HepG2 (cell line): ENCODE measurements around the gene SLC11A1. TPM values are rescaled to one million over a fixed set of nuclear protein-coding genes. Genes with fewer than 3 reads are reported as not detected.

Source experiments
- ATAC-seq: fragments of 200-7000 bp; cut with Tn5 transposase; 3 replicates; pipeline ENCODE4 v1.9.1; 2020; ENCODE audit warnings: mild to moderate bottlenecking, moderate library complexity
- BruUV-seq: library from RNA; stranded (reverse); fragments of 400-500 nt; replicated peaks from 2 replicates; lab custom pipeline; 2021; lab: Mats Ljungman, UMichigan
- CTCF ChIA-PET: fragments of 300-600 bp; formaldehyde crosslinking; extraction: SDS; loops from one replicate; lab custom pipeline; 2021; ENCODE audit warnings: low total read pairs, inconsistent platforms, low intra/inter-chr PET ratio; lab: Yijun Ruan, JAX
- POLR2A ChIA-PET: fragments of 350-600 bp; sonication (Branson Sonifier 250); formaldehyde crosslinking; loops from one replicate; lab custom pipeline; 2020; ENCODE audit warnings: antibody characterized with exemption, inconsistent platforms; lab: Yijun Ruan, JAX
- DNase-seq: peaks from one replicate; pipeline ENCODE4 v3.0.0-alpha.2; 2015; ENCODE audit warnings: low spot score
- FAIRE-seq: peaks from 3 replicates; lab custom pipeline; 2011; peaks lifted over from hg19 to GRCh38; lab: Jason Lieb, UNC
- H2AFZ ChIP-seq: one replicate; pipeline ENCODE4 v1.6.1; 2011; ENCODE audit warnings: low read length, inconsistent platforms
- H3K27ac ChIP-seq: fragments of 300-600 bp; 3 replicates; pipeline ENCODE4 v1.8.0; 2011; ENCODE audit warnings: mixed run types, mild to moderate bottlenecking, mixed read lengths, low read length, inconsistent platforms; ENCODE audit not compliant: insufficient read depth; ENCODE audit errors: extremely low read length
- H3K27me3 ChIP-seq, 2 experiments: fragments of 200-600 bp in 1 of 2; 2 replicates in 1 of 2; 3 replicates in 1 of 2; pipeline versions ENCODE4 v1.6.0 to v1.8.0; 2011; ENCODE audit warnings: low read length in 2 of 2, mild to moderate bottlenecking in 2 of 2, moderate library complexity in 2 of 2, inconsistent platforms in 1 of 2; ENCODE audit not compliant: insufficient read depth in 2 of 2, control insufficient read depth in 1 of 2
- H3K36me3 ChIP-seq, 2 experiments: fragments of 200-600 bp in 1 of 2; replicated peaks in 1 of 2; 2 replicates in 1 of 2; 3 replicates in 1 of 2; pipeline versions ENCODE4 v1.5.1 to v1.8.0; 2011; ENCODE audit warnings: low read length in 2 of 2, inconsistent platforms in 1 of 2; ENCODE audit not compliant: insufficient read depth in 2 of 2, control insufficient read depth in 1 of 2
- H3K4me1 ChIP-seq: 2 replicates; pipeline ENCODE4 v1.5.1; 2012; ENCODE audit warnings: low read length, inconsistent platforms; ENCODE audit not compliant: insufficient read depth
- H3K4me2 ChIP-seq: 2 replicates; pipeline ENCODE4 v1.6.0; 2011; ENCODE audit warnings: low read depth, low read length, inconsistent platforms
- H3K4me3 ChIP-seq, 3 experiments: fragments of 200-600 bp in 1 of 3; sonication (generic), shearing (Covaris generic) in 1 of 3; replicated peaks in 1 of 3; 2 replicates each; pipeline ENCODE4 v1.5.1; 2011 to 2016; ENCODE audit warnings: low read length in 3 of 3, inconsistent platforms in 2 of 3, low read depth in 2 of 3, mild to moderate bottlenecking in 2 of 3, control low read depth in 1 of 3, mixed read lengths in 1 of 3; ENCODE audit not compliant: insufficient read depth in 1 of 3
- H3K79me2 ChIP-seq: one replicate; pipeline ENCODE4 v1.6.1; 2011; ENCODE audit warnings: low read length, inconsistent platforms; ENCODE audit not compliant: insufficient read depth
- H3K9ac ChIP-seq: 2 replicates; pipeline ENCODE4 v1.6.0; 2011; ENCODE audit warnings: mild to moderate bottlenecking, low read depth, low read length, inconsistent platforms; ENCODE audit not compliant: insufficient read depth
- H3K9me3 ChIP-seq: 2 replicates; pipeline ENCODE4 v1.5.1; 2012; ENCODE audit warnings: mild to moderate bottlenecking, low read length
- H4K20me1 ChIP-seq: 2 replicates; pipeline ENCODE4 v1.6.0; 2011; ENCODE audit warnings: inconsistent platforms, mild to moderate bottlenecking, low read length, moderate library complexity; ENCODE audit not compliant: insufficient read depth
- AGO1 ChIP-seq: fragments of 200-400 bp; formaldehyde crosslinking; IDR thresholded peaks from 2 replicates; pipeline ENCODE4 v1.6.1; 2017; ENCODE audit warnings: mild to moderate bottlenecking, low read depth, low read length, moderate library complexity; ENCODE audit not compliant: poor library complexity, severe bottlenecking
- AGO2 ChIP-seq: fragments of 200-400 bp; formaldehyde crosslinking; optimal IDR thresholded peaks from 2 replicates; pipeline ENCODE3; 2017; ENCODE audit warnings: mild to moderate bottlenecking, low read depth, low read length, moderate library complexity
- CBX1 ChIP-seq: IDR thresholded peaks from one replicate; pipeline ENCODE4 v1.6.1; 2016; ENCODE audit warnings: antibody characterized with exemption, low read depth
- DNMT1 ChIP-seq: sonication (generic); formaldehyde crosslinking; IDR thresholded peaks from 2 replicates; pipeline ENCODE4 v1.5.1; 2020; ENCODE audit warnings: mild to moderate bottlenecking, missing genetic modification reagents
- GPN1 ChIP-seq: sonication (generic); formaldehyde crosslinking; IDR thresholded peaks from 2 replicates; pipeline ENCODE4 v1.5.1; 2020; ENCODE audit warnings: missing genetic modification reagents, borderline replicate concordance
- HDAC2 ChIP-seq: sonication (generic); formaldehyde crosslinking; IDR thresholded peaks from 2 replicates; pipeline ENCODE4 v1.4.0; 2020; ENCODE audit warnings: missing genetic modification reagents
- JUND ChIP-seq: sonication (generic); formaldehyde crosslinking; IDR thresholded peaks from 2 replicates; pipeline ENCODE4 v1.8.0; 2022; ENCODE audit warnings: mild to moderate bottlenecking, missing genetic modification reagents
- LCORL ChIP-seq, 2 experiments: fragments of 450-650 bp in 1 of 2; sonication (generic) in 1 of 2; formaldehyde crosslinking in 1 of 2; IDR thresholded peaks; 2 replicates each; pipeline versions ENCODE4 v1.5.0 to v1.6.1; 2017 to 2020; ENCODE audit warnings: antibody characterized with exemption in 1 of 2, missing genetic modification reagents in 1 of 2
- MIER3 ChIP-seq: IDR thresholded peaks from 2 replicates; pipeline ENCODE4 v1.6.1; 2016; ENCODE audit warnings: missing compliant biosample characterization, borderline replicate concordance
- MTERF4 ChIP-seq: sonication (generic); formaldehyde crosslinking; IDR thresholded peaks from 2 replicates; pipeline ENCODE4 v1.8.0; 2023; ENCODE audit warnings: mild to moderate bottlenecking, missing genetic modification reagents
- SNRNP70 ChIP-seq: fragments of 200-400 bp; formaldehyde crosslinking; IDR thresholded peaks from 2 replicates; pipeline ENCODE4 v1.6.1; 2017; ENCODE audit warnings: mild to moderate bottlenecking, low read depth, low read length, moderate library complexity
- SSRP1 ChIP-seq: IDR thresholded peaks from 2 replicates; pipeline ENCODE4 v1.6.1; 2016; ENCODE audit warnings: control low read depth
- WIZ ChIP-seq: sonication (generic); formaldehyde crosslinking; IDR thresholded peaks from 2 replicates; pipeline ENCODE4 v1.5.1; 2020; ENCODE audit warnings: mild to moderate bottlenecking, missing genetic modification reagents
- ZNF101 ChIP-seq: sonication (generic); formaldehyde crosslinking; IDR thresholded peaks from 2 replicates; pipeline ENCODE4 v1.4.0; 2020; ENCODE audit warnings: mild to moderate bottlenecking, low read depth, missing genetic modification reagents, borderline replicate concordance
- ZNF333 ChIP-seq: sonication (generic); formaldehyde crosslinking; IDR thresholded peaks from 2 replicates; pipeline ENCODE4 v1.4.0; 2020; ENCODE audit warnings: mild to moderate bottlenecking, missing genetic modification reagents, borderline replicate concordance
- ZNF580 ChIP-seq: IDR thresholded peaks from 2 replicates; pipeline ENCODE4 v1.6.1; 2016; ENCODE audit warnings: low read depth, borderline replicate concordance
- ZNF691 ChIP-seq: sonication (generic); formaldehyde crosslinking; IDR thresholded peaks from 2 replicates; pipeline ENCODE4 v1.4.0; 2020; ENCODE audit warnings: missing genetic modification reagents, low read depth, mild to moderate bottlenecking, borderline replicate concordance
- ZNF788 ChIP-seq: sonication (generic); formaldehyde crosslinking; IDR thresholded peaks from 2 replicates; pipeline ENCODE4 v1.5.0; 2020; ENCODE audit warnings: mild to moderate bottlenecking, missing genetic modification reagents, borderline replicate concordance
- ZXDC ChIP-seq: sonication (generic); formaldehyde crosslinking; IDR thresholded peaks from 2 replicates; pipeline ENCODE4 v1.5.0; 2020; ENCODE audit warnings: mild to moderate bottlenecking, missing genetic modification reagents
- WGBS: methylation state at CpG from one replicate; pipeline ENCODE4 v1.1.6; 2017; ENCODE audit warnings: low lambda C conversion rate; 5-methylcytosine and 5-hydroxymethylcytosine counted together
- in situ Hi-C: cut with HindIII; loops from 2 replicates; pipeline ENCODE4 v1.10.0; 2017; ENCODE audit warnings: low pct_unique_long_range_greater_than_20kb; ENCODE audit not compliant: extremely low pct_ligation_motif_present
- intact Hi-C: fragments of 100-400 bp; cut with micrococcal nuclease; formaldehyde crosslinking; loops from one replicate; pipeline ENCODE4 v1.10.0; 2022; ENCODE audit not compliant: unreplicated experiment
- polyA plus RNA-seq, 8 experiments: library from polyadenylated mRNA; depleted of rRNA in 3 of 8; stranded (reverse) in 7 of 8; unstranded in 1 of 8; fragments of >200 nt; fragmentation: Illumina TruSeq in 4 of 8; extraction: Trizol in 4 of 8; gene quantifications; 2 replicates each; pipeline versions ENCODE4 v1.2.1 to v1.2.3, GENCODE V29; 2011 to 2016; ENCODE audit warnings: low read depth in 4 of 8, missing spikeins in 1 of 8, mixed read lengths in 1 of 8; ENCODE audit not compliant: insufficient read depth in 1 of 8
- total RNA-seq, 5 experiments: library from RNA; depleted of rRNA; stranded (reverse); fragments of >200 nt; fragmentation: Illumina TruSeq; extraction: Trizol; gene quantifications; 2 replicates each; pipeline ENCODE4 v1.2.3, GENCODE V29; 2016; ENCODE audit warnings: low read depth in 1 of 5

Gene SLC11A1
- total and polyA plus RNA-seq, 2 of the 13 experiments (the other 11 are each of a cell fraction or from before 2014, with no cell fraction given) = 0.33 to 2.3 TPM

GRCh38 chr2:218419630-218420216, 37.6 kb downstream of the SLC11A1 start:
- H3K9me3 ChIP-seq = no peaks in the 10 kb centered on the region
- H2AFZ ChIP-seq = no peak overlapping the region
- in situ Hi-C loops (no loop called here), intact Hi-C loops (loop anchor here (2.0 kb wide), 1 partner anchor 25 kb away; no protein-coding TSS in a partner anchor)
- no peaks in the 10 kb centered on the region; a peak in 1 of 5 replicates for H3K27me3 ChIP-seq
- WGBS = 3% methylated on average over 7 of the region's 7 CpGs
- peaks cover 30% of the 10 kb centered on the region for H3K79me2 ChIP-seq
- H3K9ac ChIP-seq = peak overlapping the region; percentile 82
- peak overlapping the region; percentile 95 for H3K4me2 ChIP-seq
- FAIRE-seq = no peak
- POLR2A ChIA-PET = interaction anchor here (0.6 to 5.6 kb wide), 16 partner anchors 11 to 240 kb away, joined by 3 to 59 read pairs (median 9); partner anchors contain the start of genes BCS1L, CTDSP1 and ZNF142
- H3K36me3 ChIP-seq = peaks cover 11 to 26% of the 10 kb centered on the region in 2 experiments; a peak in 3 of 5 replicates
- CTCF ChIA-PET = no interaction called here
- peak; percentile 34 for ATAC-seq
- peak overlapping the region; percentile 73 to 89 (median 78) for H3K4me3 ChIP-seq
- BruUV-seq = no TSS peak
- no peak for DNase-seq
- H4K20me1 ChIP-seq = peaks cover 11% of the 10 kb centered on the region; the same call in 1 of the 2 replicates
- H3K27ac ChIP-seq = peak overlapping the region; percentile 76
- peaks cover 57% of the 10 kb centered on the region for H3K4me1 ChIP-seq
- TF ChIP-seq ZNF333 (CRISPR knock-in tag) (peak; percentile 27; the same call in 1 of the 2 replicates), WIZ (0 out of 2 replicates have a peak, but pooled peaks have one; percentile 45), ZNF101 (CRISPR knock-in tag) (no peak), MTERF4 (CRISPR knock-in tag) (0 out of 2 replicates have a peak, but pooled peaks have one; percentile 69), AGO2 (peak; percentile 70), MIER3 (no peak), ZNF691 (CRISPR knock-in tag) (0 out of 2 replicates have a peak, but pooled peaks have one; percentile 55), ZXDC (CRISPR knock-in tag) (no peak), LCORL (IDR thresholded peaks at IDR 0.05) (no peak), LCORL (CRISPR knock-in tag; IDR thresholded peaks at IDR 0.05) (no peak), AGO1 (peak; percentile 57), DNMT1 (peak; percentile 36; the same call in 1 of the 2 replicates), JUND (0 out of 2 replicates have a peak, but pooled peaks have one; percentile 2), CBX1 (no peak), ZNF788 (CRISPR knock-in tag) (0 out of 2 replicates have a peak, but pooled peaks have one; percentile 44), HDAC2 (CRISPR knock-in tag) (0 out of 2 replicates have a peak, but pooled peaks have one; percentile 14), SNRNP70 (no peak), ZNF580 (no peak), SSRP1 (CRISPR knock-in tag) (0 out of 2 replicates have a peak, but pooled peaks have one; percentile 51), GPN1 (no peak)
